OCI-LY1 (cell line): ENCODE results near the gene ABCA4.

Source experiments
- H2AFZ ChIP-seq: fragments of 200-600 bp; sonication (generic), shearing (Covaris generic); 2 replicates; pipeline ENCODE4 v1.6.0; 2014; ENCODE audit warnings: antibody characterized with exemption, mild to moderate bottlenecking, low read length
- H3F3A ChIP-seq: fragments of 200-600 bp; sonication (generic), shearing (Covaris generic); 2 replicates; pipeline ENCODE4 v1.6.0; 2014; ENCODE audit warnings: mild to moderate bottlenecking, antibody characterized with exemption, low read length, moderate library complexity; ENCODE audit not compliant: insufficient read depth
- H3K27ac ChIP-seq: fragments of 200-600 bp; sonication (generic); 2 replicates; pipeline ENCODE4 v1.5.1; 2014; ENCODE audit warnings: low read length, mixed run types, mild to moderate bottlenecking, low read depth; ENCODE audit not compliant: poor library complexity, severe bottlenecking
- H3K27me3 ChIP-seq: fragments of 200-600 bp; sonication (generic); 2 replicates; pipeline ENCODE4 v1.6.0; 2014; ENCODE audit warnings: antibody characterized with exemption, mild to moderate bottlenecking, low read length, moderate library complexity; ENCODE audit not compliant: insufficient read depth
- H3K36me3 ChIP-seq: fragments of 200-600 bp; sonication (generic); 2 replicates; pipeline ENCODE4 v1.6.1; 2014; ENCODE audit warnings: mild to moderate bottlenecking, antibody characterized with exemption, low read length, moderate library complexity, mixed read lengths; ENCODE audit not compliant: insufficient read depth
- H3K4me1 ChIP-seq: fragments of 200-600 bp; sonication (generic); 2 replicates; pipeline ENCODE4 v1.5.1; 2014; ENCODE audit warnings: mild to moderate bottlenecking, low read length, moderate library complexity; ENCODE audit not compliant: insufficient read depth, severe bottlenecking
- H3K4me2 ChIP-seq: fragments of 200-600 bp; sonication (generic), shearing (Covaris generic); 2 replicates; pipeline ENCODE4 v1.6.1; 2014; ENCODE audit warnings: low read length
- H3K4me3 ChIP-seq: fragments of 200-600 bp; sonication (generic); 2 replicates; pipeline ENCODE4 v1.5.1; 2014; ENCODE audit warnings: low read length, low read depth, mild to moderate bottlenecking, mixed read lengths; ENCODE audit not compliant: poor library complexity, severe bottlenecking
- H3K79me2 ChIP-seq: fragments of 200-600 bp; shearing (Covaris generic); 2 replicates; pipeline ENCODE4 v1.6.1; 2016; ENCODE audit warnings: mixed run types, low read length, mixed read lengths; ENCODE audit not compliant: insufficient read depth
- H3K9ac ChIP-seq: fragments of 200-600 bp; sonication (generic), shearing (Covaris generic); 2 replicates; pipeline ENCODE4 v1.6.1; 2014; ENCODE audit warnings: mild to moderate bottlenecking, low read length, mixed read lengths
- H3K9me2 ChIP-seq: fragments of 200-600 bp; sonication (generic), shearing (Covaris generic); 2 replicates; pipeline ENCODE4 v1.6.1; 2014; ENCODE audit warnings: low read depth, mild to moderate bottlenecking, low read length, mixed read lengths
- H3K9me3 ChIP-seq: fragments of 200-600 bp; shearing (Covaris generic); 2 replicates; pipeline ENCODE4 v1.6.1; 2014; ENCODE audit warnings: low read length, mixed read lengths
- H4K20me1 ChIP-seq: fragments of 200-600 bp; sonication (generic), shearing (Covaris generic); 2 replicates; pipeline ENCODE4 v1.6.0; 2016; ENCODE audit warnings: mild to moderate bottlenecking, low read length; ENCODE audit not compliant: insufficient read depth
- CTCF ChIP-seq: fragments of 200-600 bp; sonication (generic), shearing (Covaris generic); IDR thresholded peaks from 2 replicates; pipeline ENCODE4 v1.5.1; 2017; ENCODE audit warnings: mild to moderate bottlenecking, antibody characterized with exemption, low read length, moderate library complexity, mixed read lengths
- EZH2 ChIP-seq: fragments of 200-600 bp; sonication (generic), shearing (Covaris generic); IDR thresholded peaks from 2 replicates; pipeline ENCODE4 v1.8.0; 2017; ENCODE audit warnings: borderline replicate concordance, mixed run types, mild to moderate bottlenecking, antibody characterized with exemption, low read length, moderate library complexity, mixed read lengths

The ABCA4 gene

GRCh38 chr1:93960641-93961147 lies 160.3 kb downstream of the ABCA4 start:
- Histone ChIP-seq H3K79me2 (no peaks in the 10 kb centered on the region), H3K4me2 (no peak overlapping the region), H3K9me2 (no peaks in the 10 kb centered on the region), H2AFZ (no peak overlapping the region), H3K4me3 (no peak overlapping the region), H3K27me3 (no peaks in the 10 kb centered on the region), H3K9me3 (peaks cover under 1% of the 10 kb centered on the region; the same call in 1 of the 2 replicates), H3K27ac (no peak overlapping the region), H4K20me1 (no peaks in the 10 kb centered on the region), H3K4me1 (no peaks in the 10 kb centered on the region), H3K36me3 (no peaks in the 10 kb centered on the region), H3K9ac (no peak overlapping the region), H3F3A (no peaks in the 10 kb centered on the region)
- no peak for TF ChIP-seq CTCF
- TF ChIP-seq EZH2, result no peak

DNA sequence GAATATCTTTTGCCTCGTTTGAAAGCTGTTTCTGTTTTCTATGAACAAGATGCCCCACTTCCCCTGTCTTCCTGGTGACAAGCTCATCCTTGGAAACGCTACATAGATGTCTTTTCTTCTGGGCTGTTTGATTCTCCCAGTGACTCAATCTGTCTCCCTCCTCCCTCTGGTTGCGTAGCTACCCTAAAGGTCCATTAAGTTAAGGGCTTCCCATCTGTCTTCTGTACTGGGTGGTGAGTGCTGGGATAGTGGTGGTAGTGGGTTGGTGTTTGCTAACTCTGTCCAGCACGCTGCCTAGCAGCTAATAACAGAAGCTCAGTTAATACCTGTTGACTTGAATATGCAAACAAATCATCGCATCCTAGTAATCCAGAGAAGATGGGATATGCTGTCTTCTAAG lies 161.5 kb downstream of the ABCA4 start:
- no peaks in the 10 kb centered on the region for H3K36me3 ChIP-seq
- H3K9me2 ChIP-seq, result no peaks in the 10 kb centered on the region
- peaks cover 4% of the 10 kb centered on the region; the same call in 1 of the 2 replicates for H3K9me3 ChIP-seq
- no peaks in the 10 kb centered on the region for H3F3A ChIP-seq
- no peak overlapping the region for H3K4me3 ChIP-seq
- H4K20me1 ChIP-seq, result no peaks in the 10 kb centered on the region
- H3K4me1 ChIP-seq, result no peaks in the 10 kb centered on the region
- H3K79me2 ChIP-seq, result no peaks in the 10 kb centered on the region
- no peak overlapping the region for H3K9ac ChIP-seq
- H2AFZ ChIP-seq, result no peak overlapping the region
- no peaks in the 10 kb centered on the region for H3K27me3 ChIP-seq
- no peak for TF ChIP-seq EZH2
- no peak for TF ChIP-seq CTCF
- no peak overlapping the region for H3K4me2 ChIP-seq
- no peak overlapping the region for H3K27ac ChIP-seq

DNA sequence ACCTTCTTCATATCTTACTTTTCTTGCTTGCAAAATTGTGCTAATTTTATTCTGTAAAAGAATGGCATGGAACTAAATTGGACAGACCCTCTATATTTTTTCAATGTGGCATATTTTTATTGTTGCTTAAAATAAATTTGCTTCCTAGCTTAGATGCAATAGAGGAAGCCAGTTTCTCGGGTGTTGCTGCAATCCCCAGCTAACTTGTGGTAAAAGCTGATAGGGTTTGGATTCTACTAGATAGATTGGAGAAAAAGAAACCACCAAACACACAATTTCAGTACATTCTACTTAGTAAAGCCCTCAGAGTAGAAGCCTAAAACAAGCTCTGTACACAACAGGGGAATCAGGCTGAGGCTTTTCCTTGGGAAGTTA lies 162.2 kb downstream of the ABCA4 start:
- no peak overlapping the region for H3K4me3 ChIP-seq
- H3K9ac ChIP-seq, result no peak overlapping the region
- no peaks in the 10 kb centered on the region for H3K79me2 ChIP-seq
- H3K9me2 ChIP-seq, result no peaks in the 10 kb centered on the region
- no peak overlapping the region for H3K27ac ChIP-seq
- no peaks in the 10 kb centered on the region for H3K27me3 ChIP-seq
- H4K20me1 ChIP-seq, result no peaks in the 10 kb centered on the region
- TF ChIP-seq CTCF, result no peak
- TF ChIP-seq EZH2, result no peak
- no peaks in the 10 kb centered on the region for H3K4me1 ChIP-seq
- H3K4me2 ChIP-seq, result no peak overlapping the region
- H3K9me3 ChIP-seq, result peaks cover 4% of the 10 kb centered on the region; the same call in 1 of the 2 replicates
- H2AFZ ChIP-seq, result no peak overlapping the region
- H3F3A ChIP-seq, result no peaks in the 10 kb centered on the region
- no peaks in the 10 kb centered on the region for H3K36me3 ChIP-seq
